COLO829 (cell line): ENCODE measurements around the gene CLSTN2.

Source experiments
- DNase-seq: peaks from one replicate; pipeline ENCODE4 v3.0.0; 2012; ENCODE audit warnings: low spot score

The CLSTN2 gene

DNA sequence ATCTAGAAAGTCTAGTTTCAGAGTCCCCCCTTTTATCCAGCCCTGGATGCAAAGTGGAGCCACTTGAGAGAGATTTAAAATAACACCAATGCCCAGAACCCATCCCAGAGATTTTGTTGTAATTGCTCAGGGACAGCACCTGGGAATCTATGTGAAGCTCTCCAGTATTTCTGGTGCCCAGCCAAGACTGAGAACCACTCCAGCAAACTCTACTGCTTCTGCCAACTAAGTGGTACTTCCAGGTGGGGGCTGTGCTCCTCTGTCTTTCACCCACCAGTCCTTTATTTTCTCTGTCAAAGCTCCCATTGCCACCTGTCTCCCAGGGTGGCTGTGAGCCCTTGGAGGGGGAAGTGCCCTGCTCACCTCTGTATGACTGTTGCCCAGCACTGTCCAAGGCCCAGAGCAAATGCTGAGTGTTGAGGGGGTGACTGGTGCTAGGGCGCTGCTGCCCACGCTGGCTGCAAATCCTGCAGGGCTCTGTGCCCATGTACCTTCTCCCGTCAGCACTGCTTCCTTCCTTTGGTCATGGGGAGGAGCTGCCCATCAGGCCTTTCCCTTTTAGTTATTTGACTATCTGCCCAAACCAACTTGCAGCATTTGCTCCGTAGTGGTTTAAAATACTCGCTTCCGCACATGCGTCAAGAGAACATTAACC, 9.4 kb downstream of the CLSTN2 start:
- no peak for DNase-seq

DNA sequence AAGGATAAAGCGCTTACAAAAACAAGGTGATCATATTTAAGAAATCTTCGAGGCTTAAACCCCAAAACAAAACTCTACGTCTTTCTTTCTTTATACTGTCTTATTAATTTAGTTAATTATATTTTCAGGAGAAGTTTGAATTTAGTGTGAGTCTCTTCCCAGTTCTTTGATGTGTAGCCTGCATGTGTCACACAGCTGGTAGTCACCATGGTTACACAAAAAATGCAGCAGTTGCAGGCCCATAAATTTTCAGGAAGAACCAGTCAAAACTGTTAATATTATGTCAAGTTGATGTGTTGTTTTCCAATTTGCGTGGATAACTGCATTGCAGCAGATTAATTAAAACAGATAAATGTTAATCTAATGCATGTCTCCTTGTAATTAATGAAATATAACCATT, 10.4 kb downstream of the CLSTN2 start:
- DNase-seq, result no peak

DNA sequence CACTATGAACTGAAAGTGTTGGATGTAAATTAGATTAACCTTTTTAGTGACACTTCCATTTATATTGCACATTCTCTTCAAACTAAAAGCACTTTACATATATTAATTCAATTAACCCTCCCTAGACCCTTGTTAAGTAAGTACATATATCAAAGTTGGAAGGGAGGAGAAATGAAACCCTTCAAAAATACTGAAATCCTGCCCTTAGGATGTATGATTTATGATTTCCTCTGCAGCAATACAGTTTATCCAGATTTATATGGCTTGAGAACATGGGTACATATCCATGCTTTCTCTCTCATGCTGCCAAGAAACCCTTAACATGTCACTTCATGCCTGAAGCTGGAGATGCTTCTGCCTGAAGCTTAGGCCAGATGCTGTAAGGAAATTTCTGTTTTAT, 11.0 kb downstream of the CLSTN2 start:
- no peak for DNase-seq

DNA sequence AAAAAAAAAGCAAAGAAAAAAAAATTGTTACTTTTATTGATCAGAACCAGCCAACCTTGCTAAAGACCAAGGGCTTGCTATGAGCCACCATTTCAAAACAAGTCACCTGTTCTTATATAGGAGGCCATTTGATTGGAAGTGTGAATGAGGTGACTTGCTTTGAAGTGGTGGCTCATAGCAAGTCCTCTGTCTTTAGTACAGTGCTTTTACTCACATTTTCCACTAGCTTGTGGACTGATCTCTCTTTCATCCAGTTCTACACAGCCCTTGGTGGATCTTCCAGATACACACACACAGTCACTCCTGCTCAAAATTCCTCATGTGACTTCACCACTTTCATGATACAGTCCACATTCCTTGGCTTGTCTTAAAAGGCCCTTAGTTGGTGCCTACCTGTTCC, 13.5 kb downstream of the CLSTN2 start:
- DNase-seq, result no peak

DNA sequence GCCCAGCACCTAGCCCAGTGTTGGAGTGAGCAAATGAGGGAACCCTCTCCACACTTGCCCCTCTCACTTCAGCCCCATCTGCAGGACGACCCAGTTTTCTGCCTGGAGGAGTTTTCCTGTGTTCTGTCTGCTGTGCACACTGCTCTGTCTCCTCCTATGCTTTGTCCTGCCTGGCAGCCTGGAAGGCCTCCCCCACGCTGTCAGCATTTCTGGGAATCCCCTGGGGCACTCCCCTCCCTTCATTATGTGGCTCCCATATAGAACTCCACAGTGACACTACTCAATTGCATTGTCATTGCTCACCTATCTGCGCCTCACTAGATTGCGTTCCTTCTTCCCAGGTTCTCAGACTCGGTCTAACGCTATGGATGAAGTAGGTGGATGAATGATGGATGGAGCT, 13.9 kb downstream of the CLSTN2 start:
- no peak for DNase-seq

DNA sequence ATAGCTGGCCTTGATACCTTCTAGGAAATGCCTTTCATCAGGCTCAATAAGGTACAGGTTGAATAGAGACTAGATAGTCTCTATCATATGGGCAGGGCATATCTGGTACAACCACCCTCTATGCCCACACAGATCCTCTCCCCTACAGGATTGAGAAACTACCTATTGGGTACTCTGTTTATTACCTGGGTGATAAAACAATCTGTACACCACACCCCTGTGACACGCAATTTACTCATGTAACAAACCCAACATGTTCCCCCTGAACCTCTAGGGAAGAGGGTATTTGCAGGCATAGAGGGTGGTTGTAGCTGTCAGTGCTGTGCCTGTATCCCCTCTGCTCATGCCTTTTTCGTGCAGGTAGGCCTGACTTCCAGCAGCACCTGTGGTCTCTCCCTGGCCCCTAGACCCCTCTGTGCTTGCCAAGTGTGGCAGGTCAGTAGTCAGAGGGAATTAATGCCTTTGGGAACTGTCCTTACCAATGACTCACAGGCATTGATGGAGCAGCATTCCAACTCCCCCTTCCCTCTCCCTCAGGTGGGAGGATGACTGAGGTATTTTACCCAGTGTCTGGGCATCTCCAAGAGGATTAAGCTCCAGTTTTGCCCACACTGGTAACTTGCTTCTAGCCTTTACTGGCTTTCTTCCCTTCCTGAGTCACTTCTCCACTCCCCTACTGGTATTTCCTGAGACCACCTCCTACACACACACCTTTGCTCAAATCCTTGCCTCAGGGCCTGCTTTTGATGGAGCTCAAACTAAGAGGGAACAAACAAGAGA, 18.3 kb downstream of the CLSTN2 start:
- no peak for DNase-seq

DNA sequence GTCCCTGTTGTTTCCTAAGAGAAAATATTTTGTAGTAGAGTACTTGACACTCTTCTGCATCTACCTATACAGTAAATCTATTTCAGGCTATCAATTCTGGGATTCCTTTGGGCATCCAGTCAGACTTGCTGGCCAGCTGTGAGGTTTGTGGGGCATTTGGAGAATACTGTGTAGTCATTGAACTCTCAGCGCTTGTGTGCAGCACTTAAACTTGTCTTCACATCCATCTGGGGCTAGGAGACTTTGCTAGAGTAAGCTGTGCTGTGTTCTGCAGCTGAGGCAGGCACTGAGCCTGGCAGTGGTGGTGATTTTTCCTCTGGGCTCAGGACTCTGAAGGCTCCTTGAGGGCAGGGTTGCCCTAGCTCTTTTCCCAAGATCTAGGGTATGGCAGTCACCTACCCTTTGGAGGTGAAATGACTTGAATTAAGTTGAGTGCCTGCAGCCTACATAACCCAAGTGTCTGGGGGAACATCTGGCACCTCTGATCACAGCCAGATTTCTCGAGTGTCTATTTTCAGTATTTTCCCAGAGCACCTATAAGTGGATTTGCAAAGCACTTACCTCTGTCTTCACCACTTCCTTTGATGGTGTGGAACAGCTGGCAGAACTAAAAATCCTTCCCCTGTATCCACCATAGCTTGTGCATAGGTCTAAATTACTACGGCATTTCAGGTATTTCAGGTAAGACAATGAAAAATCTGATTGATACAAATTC, 19.3 kb downstream of the CLSTN2 start:
- DNase-seq, result no peak

DNA sequence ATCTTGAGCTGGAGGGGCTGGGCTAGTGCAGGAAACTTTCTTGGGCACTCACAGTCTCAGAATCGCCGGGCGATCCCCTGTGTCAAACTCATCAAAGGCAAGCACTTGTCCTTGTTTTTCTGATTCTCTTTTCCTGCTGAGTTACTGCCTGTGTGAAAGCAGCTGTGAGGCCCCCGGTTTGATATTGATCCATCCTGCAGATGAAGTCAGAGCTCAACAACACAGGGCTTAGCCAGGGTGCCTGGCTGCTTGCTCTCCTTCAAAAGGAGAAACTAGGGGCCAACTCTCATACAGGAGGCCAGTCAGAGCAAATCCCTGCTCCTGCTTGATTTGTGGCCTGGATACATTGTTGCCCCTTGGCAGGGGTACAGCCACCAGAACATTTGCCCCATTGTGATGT, 22.9 kb downstream of the CLSTN2 start:
- no peak for DNase-seq

DNA sequence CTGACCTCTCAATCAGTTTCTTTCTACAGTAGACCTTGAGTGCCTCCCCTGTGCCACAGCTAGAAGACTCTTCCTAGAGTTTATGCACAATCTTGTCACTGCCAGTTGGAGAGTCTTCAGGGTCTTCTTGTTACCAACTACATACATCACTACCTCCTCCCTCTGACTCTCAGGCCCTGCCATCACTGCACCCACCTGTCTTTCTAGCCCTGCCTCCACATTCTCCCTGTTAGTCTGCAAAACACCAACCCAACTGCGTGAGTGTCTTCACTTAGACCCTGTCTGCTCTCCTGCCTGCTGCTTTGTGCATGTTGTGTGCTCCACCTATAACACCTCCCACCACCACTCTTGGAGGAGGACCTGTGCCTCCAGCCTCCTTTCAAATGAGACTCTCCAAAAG, 34.4 kb downstream of the CLSTN2 start:
- DNase-seq, result no peak

DNA sequence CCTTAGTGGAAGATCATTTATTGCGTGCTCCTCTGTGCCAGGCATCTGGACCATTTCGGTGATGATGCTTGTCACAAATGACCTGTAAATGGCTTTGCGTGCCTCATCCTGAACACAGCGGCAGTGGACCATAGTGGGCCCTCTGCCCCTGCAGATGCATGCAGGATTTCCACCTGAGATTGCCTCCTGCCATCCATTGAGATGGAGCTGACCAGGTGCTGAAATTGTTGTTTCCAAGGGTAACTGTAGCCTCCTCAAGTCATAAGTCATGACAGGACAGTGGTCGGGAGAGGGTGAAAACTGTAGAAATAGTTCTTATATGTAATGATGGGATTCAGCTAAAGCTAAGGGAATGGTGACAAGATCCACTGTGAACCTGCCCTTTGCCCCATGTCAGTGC, 35.5 kb downstream of the CLSTN2 start:
- no peak for DNase-seq

DNA sequence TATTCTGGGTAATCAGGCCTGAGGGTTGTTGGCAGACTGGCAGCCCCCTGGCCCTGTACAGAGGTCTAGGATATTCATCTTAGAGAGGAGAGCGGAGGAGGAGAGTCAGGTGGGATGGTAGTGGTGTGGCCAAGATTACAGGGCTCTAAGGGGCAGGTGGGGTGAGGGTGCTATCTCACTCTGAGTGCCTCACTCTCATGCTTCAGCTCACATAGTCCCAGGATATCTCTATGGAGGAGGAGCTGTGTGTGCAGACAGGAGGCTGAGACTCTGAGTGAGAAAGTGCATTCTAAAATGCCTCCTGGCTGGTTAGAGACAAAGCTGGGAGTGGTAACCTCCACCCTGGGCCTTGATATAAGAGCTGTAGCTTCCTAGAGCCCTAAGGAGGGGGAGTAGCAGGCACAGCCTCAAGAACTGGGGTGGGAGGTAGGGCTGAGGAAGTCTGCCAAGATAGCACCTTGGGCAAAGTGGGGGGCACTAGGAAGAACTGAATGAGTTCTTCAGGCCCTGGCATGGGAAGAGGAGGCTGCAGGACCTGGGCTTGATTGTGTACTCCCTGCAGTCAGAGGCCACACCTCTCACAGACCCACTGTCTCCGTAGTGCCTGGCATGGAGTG, 39.9 kb downstream of the CLSTN2 start:
- DNase-seq, result no peak

DNA sequence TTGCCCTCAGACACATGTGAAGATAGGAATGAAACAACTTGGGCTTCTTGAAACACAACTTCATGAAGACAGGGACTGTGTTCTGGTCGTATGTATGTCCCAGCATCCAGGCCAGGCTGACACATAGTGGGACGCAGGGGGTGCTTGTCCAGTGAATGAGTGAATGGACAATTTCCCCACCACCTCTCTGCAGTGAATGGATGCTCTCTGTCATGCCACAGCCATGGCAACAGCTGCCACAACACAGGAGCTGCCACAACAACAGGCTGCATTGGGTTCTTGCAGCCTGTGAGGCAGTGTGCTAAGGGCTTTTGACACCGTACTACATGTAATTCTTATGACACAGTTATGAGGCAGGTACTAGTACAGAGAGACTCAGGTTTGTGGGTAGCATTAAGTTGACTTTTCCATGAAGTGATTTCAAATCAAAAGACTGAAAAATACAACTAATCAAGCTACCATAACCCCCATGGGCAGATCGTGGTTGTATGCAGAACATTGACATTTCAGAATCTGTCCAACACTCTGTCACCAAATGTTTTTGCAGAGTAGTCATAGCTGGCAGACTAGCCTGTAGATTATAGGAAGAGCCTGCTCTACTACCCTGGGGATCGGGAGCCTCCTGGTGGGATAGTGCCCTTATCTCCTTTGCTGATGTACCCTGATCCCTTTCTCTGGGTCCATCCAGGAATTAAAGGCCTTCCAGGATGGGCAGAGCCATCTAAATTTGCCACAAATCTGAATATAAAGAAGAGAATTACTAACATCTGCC, 40.8 kb downstream of the CLSTN2 start:
- no peak for DNase-seq

DNA sequence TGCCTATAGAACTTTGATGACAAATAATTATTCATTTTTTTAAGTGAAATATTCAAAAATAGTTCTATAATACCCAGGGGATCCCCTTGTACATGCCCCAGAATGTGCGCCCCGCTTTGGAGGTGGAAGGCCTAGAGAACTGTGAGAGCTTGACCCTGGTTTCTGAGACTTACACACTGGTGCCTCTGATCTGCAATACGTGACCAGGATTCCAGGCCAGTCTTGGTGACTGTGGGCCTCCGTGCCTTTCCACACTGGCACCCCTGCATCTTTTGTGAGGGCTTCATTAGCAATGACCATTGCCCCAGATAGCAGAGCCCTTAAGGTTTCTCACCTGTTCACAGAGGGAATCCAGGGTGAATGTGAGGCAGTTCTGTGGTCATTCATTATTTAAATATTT, 44.0 kb downstream of the CLSTN2 start:
- no peak for DNase-seq

DNA sequence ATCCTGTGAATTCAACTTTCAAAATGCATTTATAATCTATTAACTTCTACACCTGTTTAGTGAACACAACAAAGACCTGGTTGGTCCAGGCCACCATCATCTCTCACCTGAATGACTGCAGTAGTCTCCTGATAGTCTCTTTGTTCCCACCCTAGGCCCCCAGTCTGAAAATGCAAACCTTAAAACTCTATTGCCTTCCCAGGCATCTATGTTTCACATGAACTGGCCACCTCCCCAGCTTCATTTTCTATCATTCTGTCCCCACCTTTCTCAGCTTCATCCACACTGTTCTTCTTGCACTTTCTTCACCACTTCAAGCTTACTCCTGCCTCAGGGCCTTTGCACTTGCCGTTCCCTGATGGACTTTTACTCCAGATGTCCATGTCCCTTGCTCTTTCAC, 45.0 kb downstream of the CLSTN2 start:
- DNase-seq, result no peak

DNA sequence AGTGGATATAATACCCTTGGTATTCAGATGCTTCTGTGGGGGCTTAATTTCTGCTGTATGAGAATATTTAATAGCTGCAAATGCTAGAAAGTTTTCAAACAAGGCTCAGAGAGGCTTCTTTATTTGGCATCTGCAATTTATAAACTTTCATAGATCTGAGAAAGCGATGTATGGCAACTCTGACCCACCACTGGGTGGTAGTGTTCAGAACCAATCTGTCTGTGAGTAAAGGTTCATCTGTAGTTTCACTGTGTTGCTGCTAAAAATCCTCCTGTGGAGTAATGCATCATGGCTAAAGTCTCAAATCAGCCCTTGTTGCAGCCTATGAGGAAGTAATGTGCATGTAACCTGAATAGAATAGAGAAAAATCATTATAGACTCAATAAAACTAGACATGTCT, 47.4 kb downstream of the CLSTN2 start:
- DNase-seq, result no peak

DNA sequence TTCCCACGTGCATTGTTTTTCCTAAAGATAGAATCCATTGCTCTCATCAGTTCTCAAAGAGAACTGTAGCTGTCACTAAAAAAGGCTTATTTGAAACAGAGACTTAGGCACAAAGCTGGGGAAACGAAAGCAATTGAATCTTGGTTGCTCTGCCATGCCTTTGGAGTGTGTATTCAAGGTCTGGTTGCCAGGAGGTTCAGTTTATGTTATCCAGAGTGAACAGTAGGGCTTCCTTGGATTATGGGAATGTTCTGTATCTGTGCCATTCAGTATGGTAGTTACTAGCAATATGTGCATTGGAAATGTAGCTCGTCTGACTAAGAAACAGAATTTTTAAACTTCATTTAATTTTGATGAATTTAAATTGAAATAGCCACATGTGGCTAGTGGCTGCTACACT, 50.6 kb downstream of the CLSTN2 start:
- no peak for DNase-seq

DNA sequence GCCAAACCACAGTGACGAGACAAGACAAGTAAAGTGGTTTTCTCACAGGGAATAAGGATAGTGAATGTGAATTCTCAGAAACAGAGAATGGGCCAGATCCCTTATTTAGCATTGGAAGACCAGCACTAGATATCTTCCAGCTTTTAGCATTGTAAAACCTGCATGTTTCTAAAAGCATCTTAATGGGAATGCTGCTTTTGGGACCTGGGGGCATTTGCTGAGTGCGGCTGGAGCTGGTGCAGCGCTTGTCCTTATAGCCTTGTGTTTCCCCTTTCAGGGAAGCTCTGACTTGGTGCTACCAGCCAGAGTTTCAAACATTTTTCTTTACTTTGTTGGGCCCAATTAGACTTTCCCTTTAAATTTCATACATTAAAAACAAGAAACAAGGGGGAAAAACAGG, 52.9 kb downstream of the CLSTN2 start:
- no peak for DNase-seq

DNA sequence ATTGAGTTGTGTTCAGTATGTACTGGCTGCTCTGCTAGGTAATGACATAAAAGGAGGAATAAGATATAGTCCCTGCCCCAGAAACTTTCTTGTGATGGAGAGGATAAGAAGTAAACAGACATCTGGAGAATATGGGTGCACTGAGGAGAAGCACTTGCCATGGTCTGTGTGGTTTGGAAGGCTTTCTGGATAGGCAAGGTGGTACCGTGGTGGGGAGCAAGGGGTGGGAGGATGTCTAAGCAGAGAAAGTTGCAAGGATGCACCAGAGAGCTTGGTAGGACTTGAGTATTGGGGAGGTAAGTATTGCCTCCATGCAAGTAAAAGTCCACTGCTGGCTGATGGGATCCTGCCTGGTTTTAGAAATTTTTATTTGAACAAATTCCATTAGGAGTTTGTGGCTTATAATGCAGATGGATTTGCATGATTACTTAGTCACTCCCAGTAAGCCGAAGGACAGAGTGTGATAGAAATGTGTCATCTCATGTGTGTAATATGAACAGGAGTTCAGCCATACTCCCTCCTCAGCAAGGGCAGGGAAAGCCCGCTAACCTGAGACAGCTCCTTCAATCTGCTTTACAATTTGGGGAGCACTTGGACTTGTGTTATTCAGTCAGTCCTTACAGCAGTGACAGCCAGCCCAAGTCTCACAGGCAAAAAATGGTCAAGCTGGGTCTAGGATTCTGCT, 53.6 kb downstream of the CLSTN2 start:
- DNase-seq, result no peak

DNA sequence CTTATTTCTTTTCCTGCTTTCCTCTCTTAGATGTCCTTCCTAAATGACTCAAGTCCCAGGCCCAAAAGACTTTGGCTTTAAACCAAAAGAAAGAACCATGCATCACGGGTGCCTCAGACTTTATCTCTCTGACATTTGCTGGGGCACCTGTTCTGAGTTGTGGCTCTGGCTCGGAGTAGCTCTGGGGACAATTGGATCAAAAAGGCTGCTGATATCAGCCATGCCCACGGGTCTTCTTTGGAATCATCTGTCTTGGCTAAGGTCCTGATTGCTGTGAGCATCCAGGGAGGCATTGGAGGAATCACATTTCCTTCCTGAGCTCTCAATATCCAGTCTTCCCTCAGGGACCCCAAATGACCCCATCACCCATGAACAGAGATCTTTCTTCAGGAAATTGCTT, 59.9 kb downstream of the CLSTN2 start:
- DNase-seq, result no peak

DNA sequence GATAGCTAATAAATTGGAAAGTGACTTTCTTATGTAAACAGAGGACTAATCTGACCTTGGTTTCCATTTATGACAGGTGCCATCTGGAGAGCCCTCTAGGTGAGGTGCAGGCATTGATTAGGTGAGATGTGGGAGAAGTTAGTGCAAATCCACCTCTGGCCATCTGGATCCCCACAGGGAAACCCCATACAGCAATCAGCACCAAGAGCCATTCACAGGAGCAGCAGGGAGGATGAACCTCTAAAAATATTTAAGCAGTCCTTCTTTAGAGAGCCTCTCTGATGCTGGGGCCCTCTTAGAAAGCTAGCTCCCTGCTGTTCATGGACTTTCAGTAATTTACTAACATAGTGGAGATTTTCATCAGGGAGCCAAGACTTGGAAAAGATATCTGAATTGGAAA, 69.3 kb downstream of the CLSTN2 start:
- DNase-seq, result no peak

DNA sequence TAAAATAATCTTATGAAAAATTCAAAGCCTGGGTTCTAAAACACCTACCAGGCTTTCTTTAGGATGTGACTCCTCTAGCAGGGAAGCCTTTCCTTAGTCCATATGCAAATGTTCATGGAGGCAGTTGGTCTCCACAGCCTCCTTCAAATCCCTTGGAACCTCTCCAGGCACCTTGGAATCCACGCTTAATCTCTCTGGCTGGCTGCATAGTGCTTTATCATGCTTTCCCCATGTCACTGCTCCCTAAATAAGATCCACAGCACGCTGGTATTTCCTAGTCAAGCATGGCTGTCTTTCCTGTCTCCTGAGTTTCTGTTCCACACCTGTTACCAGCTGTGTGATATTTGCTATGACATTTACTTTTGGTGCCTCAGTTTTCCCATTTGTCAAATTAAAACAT, 71.3 kb downstream of the CLSTN2 start:
- DNase-seq, result no peak

DNA sequence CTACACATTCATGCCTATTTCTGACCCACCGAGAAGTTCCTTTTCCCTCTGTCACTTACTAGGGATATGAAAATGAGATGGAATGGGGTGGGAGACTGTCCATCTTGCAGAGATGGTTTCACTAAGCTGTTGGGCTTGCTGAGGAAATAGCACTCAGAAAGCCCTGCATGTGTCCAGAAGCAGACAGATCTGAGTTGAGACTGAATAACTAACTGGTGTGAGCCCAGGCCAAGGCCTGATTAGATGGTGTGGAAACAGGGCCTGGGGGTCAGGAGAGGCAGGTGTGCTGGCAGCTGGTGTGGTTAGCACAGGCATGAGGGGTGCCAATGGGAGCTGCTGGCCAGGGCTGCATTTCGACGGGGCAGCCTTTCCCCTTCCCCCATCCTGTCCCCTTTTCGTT, 72.1 kb downstream of the CLSTN2 start:
- DNase-seq, result no peak
